Activated CD8-positive, alpha-beta T cell treated with anti-CD3 and anti-CD28 coated beads, Interleukin-2, amount 10 ng/mL, durations not matched to agents 7 days and 5 days (primary cell): ENCODE data around the gene ZNHIT1. TPM values are rescaled to one million over a fixed set of nuclear protein-coding genes. Genes with fewer than 3 reads are reported as not detected.
"Not testable (repeated sequence)": the region's sequence is repeated elsewhere in the genome, so short reads cannot be mapped to it uniquely, and the experiment has no call there.

Experiments
- ATAC-seq: fragments of 150-1000 bp; cut with Tn5 transposase; one replicate; pipeline ENCODE4 v1.10.0; 2021; ENCODE audit warnings: moderate library complexity
- CTCF ChIA-PET: fragments of 350-600 bp; sonication (Branson Sonifier 250); formaldehyde crosslinking; loops from one replicate; lab custom pipeline; 2021; ENCODE audit warnings: antibody characterized with exemption; lab: Charles Lee
- POLR2A ChIA-PET: fragments of 350-600 bp; sonication (Branson Sonifier 250); formaldehyde crosslinking; loops from one replicate; lab custom pipeline; 2021; ENCODE audit warnings: antibody characterized with exemption; lab: Charles Lee
- DNase-seq: peaks from one replicate; pipeline ENCODE4 v3.0.0-alpha.2; 2020
- H3K27ac Mint-ChIP-seq: one replicate; pipeline ENCODE4 v1.8.0; 2021; ENCODE audit warnings: mild to moderate bottlenecking, mixed read lengths
- H3K27me3 Mint-ChIP-seq: one replicate; pipeline ENCODE4 v1.8.0; 2021; ENCODE audit warnings: low read depth, mixed read lengths
- H3K36me3 Mint-ChIP-seq: one replicate; pipeline ENCODE4 v1.8.0; 2021; ENCODE audit warnings: low read depth, mixed read lengths
- H3K4me1 Mint-ChIP-seq: one replicate; pipeline ENCODE4 v1.8.0; 2021; ENCODE audit warnings: low read depth, mixed read lengths
- H3K4me3 Mint-ChIP-seq: one replicate; pipeline ENCODE4 v1.8.0; 2021; ENCODE audit warnings: mild to moderate bottlenecking, mixed read lengths
- H3K9me3 Mint-ChIP-seq: one replicate; pipeline ENCODE4 v1.8.0; 2022; ENCODE audit warnings: mixed read lengths; ENCODE audit not compliant: insufficient read depth
- total RNA-seq, 2 experiments: library from RNA; stranded (reverse); gene quantifications; one replicate each; pipeline ENCODE4 v1.2.3, GENCODE V29; 2021

The ZNHIT1 gene
- total RNA-seq, 2 experiments from 2014 or later: 56.1 to 58.4 TPM

DNA sequence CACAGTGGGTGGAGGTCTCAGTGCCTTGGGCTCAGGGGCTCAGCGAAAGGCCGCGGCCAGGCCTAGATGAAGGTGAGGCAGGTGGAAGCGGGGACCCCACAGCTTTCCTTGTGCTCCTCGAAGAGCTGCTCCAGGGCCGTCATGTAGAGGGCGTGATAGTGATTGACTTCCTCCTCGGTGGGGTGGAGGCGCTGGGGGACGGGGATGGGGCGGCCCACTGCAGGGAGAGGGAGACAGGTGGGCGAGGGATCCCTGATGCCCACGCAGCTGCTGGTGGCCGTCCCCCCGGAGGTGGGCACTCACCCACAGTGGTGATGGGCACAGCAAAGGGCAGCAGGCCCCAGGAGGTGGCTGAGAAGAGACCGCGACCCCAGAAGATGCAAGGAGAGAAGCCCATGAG is 22.1 kb upstream of the ZNHIT1 start:
- H3K9me3 Mint-ChIP-seq: no peaks in the 10 kb centered on the region
- no peak overlapping the region for H3K27ac Mint-ChIP-seq
- DNase-seq: no peak
- POLR2A ChIA-PET: no interaction called here
- peaks cover 14% of the 10 kb centered on the region for H3K27me3 Mint-ChIP-seq
- CTCF ChIA-PET: interaction anchor here (1.0 to 6.7 kb wide), 3 partner anchors 12 to 120 kb away, joined by 4 to 232 read pairs (median 5); no protein-coding TSS in a partner anchor
- no peaks in the 10 kb centered on the region for H3K36me3 Mint-ChIP-seq
- ATAC-seq: no peak
- peaks cover 9% of the 10 kb centered on the region for H3K4me1 Mint-ChIP-seq
- H3K4me3 Mint-ChIP-seq: no peak overlapping the region

DNA sequence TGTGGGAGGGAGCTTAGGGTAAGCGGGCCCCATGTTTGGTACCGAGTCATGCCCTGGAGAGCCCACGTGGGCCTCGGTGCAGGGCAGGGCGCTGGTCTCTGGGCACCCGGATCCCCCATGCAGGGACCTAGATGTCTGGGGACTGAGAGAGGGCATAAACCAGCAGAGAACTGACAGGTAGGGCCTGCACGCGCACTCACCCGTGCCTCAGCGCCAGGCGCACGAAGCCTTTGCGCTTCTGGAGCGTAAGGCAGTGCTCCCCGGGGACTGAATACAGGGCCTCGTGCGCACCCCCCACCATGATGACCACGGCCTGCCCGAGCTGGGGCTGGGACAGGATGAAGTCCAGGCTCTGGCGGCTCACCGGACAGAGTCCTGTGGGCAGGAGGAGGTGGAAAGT is 20.0 kb upstream of the ZNHIT1 start:
- ATAC-seq (no peak), DNase-seq (no peak)
- H3K27me3 Mint-ChIP-seq: peaks cover 26% of the 10 kb centered on the region
- no peak overlapping the region for H3K4me3 Mint-ChIP-seq
- POLR2A ChIA-PET: no interaction called here
- H3K27ac Mint-ChIP-seq: no peak overlapping the region
- H3K36me3 Mint-ChIP-seq: no peaks in the 10 kb centered on the region
- CTCF ChIA-PET: no interaction called here
- peaks cover 6% of the 10 kb centered on the region for H3K4me1 Mint-ChIP-seq
- no peaks in the 10 kb centered on the region for H3K9me3 Mint-ChIP-seq

- ATAC-seq: no peak
- no peaks in the 10 kb centered on the region for H3K36me3 Mint-ChIP-seq
- DNase-seq: no peak
- H3K27me3 Mint-ChIP-seq: peaks cover 28% of the 10 kb centered on the region
- CTCF ChIA-PET: no interaction called here
- no peaks in the 10 kb centered on the region for H3K9me3 Mint-ChIP-seq
- no peak overlapping the region for H3K27ac Mint-ChIP-seq
- peaks cover 6% of the 10 kb centered on the region for H3K4me1 Mint-ChIP-seq
- POLR2A ChIA-PET: no interaction called here
- H3K4me3 Mint-ChIP-seq: no peak overlapping the region
These were observed 19.5 kb upstream of the ZNHIT1 start for GRCh38 chr7:101198476-101198875.

GRCh38 chr7:101199522-101199921 is 18.4 kb upstream of the ZNHIT1 start:
- DNase-seq, H3K9me3 Mint-ChIP-seq, H3K36me3 Mint-ChIP-seq, H3K27ac Mint-ChIP-seq, H3K4me3 Mint-ChIP-seq, ATAC-seq, POLR2A ChIA-PET: not testable (repeated sequence)
- CTCF ChIA-PET: interaction anchor here (1.0 to 1.4 kb wide), 3 partner anchors 8 to 91 kb away, joined by 3 read pairs; no protein-coding TSS in a partner anchor
- Mint-ChIP-seq H3K27me3 (peaks cover 34% of the 10 kb centered on the region), H3K4me1 (peaks cover 10% of the 10 kb centered on the region)

- Mint-ChIP-seq H3K27ac (no peak overlapping the region), H3K9me3 (no peaks in the 10 kb centered on the region), H3K4me1 (peaks cover 10% of the 10 kb centered on the region), H3K36me3 (no peaks in the 10 kb centered on the region), H3K4me3 (no peak overlapping the region), H3K27me3 (peaks cover 32% of the 10 kb centered on the region)
- ATAC-seq: no peak
- no peak for DNase-seq
- CTCF ChIA-PET: interaction anchor here (0.9 to 1.4 kb wide), 5 partner anchors 8 to 90 kb away, joined by 3 to 5 read pairs (median 3); no protein-coding TSS in a partner anchor
- POLR2A ChIA-PET: no interaction called here
These were observed 17.5 kb upstream of the ZNHIT1 start for GRCh38 chr7:101200504-101200861.

- no peak within 1 kb of the TSS for H3K27ac Mint-ChIP-seq
- no peak for DNase-seq
- ATAC-seq: no peak
- peaks cover 32% of the 10 kb centered on the region for H3K27me3 Mint-ChIP-seq
- no peaks in the 10 kb centered on the region for H3K9me3 Mint-ChIP-seq
- no peaks in the 10 kb centered on the region for H3K36me3 Mint-ChIP-seq
- POLR2A ChIA-PET: no interaction called here
- CTCF ChIA-PET: interaction anchor here (0.9 to 1.4 kb wide), 4 partner anchors 8 to 89 kb away, joined by 3 to 5 read pairs (median 4); no protein-coding TSS in a partner anchor
- H3K4me3 Mint-ChIP-seq: no peak within 1 kb of the TSS
- H3K4me1 Mint-ChIP-seq: peaks cover 10% of the 10 kb centered on the region
These were observed 16.9 kb upstream of the ZNHIT1 start, which contains the start of gene MOGAT3 for GRCh38 chr7:101200862-101201599. TSS of gene MOGAT3 (minus strand) at chr7:101201036. CDS start at chr7:101200854, 182 bp downstream.

DNA sequence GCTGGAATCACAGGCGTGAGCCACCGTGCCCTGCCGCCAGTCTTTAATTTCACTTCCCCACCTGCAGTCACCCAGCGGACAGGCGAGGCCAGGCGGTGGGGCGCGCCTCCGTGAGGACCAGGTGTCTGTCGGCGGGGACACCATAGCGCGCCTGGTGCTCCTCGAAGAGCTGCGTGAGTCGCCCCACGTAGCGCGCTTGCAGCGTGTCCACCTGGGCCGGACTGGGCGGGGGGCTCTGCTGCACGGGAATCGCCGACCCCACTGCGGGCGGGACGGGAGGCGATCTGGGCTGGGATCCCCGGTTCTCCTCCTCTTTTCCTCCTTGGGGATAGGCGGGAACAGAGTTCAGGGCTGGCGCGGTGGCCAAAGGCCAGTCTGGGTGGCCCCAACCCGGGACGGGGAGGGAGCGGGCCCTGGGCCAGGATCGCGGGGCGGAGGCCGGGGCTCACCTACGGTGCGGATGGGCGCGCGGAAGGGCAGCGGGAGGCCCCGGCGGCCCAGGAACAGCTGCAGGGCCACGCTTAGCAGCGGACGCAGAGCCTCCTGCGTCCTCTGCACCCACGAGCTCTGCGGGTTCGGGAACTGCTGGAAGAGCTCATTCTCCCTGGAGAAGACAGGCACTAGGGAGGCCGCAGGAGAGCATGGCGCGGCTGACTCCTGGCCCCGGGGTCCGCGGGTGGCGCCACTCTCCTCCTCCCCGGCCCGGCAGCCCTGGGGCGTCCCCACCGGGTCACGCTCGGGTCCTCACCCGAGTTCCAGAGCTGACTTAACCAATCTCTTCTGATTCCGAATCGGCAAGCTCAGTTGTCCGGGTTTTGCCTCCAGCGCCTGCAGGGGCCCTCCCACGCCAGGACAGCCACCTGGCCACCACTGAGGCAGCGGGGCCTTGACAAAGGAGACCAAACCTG is 16.0 kb upstream of the ZNHIT1 start:
- CTCF ChIA-PET: interaction anchor here (0.6 to 3.4 kb wide), 4 partner anchors 10 to 90 kb away, joined by 3 to 21 read pairs (median 6); partner anchors contain the start of genes PLOD3 and ZNHIT1
- H3K36me3 Mint-ChIP-seq: no peaks in the 10 kb centered on the region
- no peaks in the 10 kb centered on the region for H3K9me3 Mint-ChIP-seq
- DNase-seq: no peak
- POLR2A ChIA-PET: interaction anchor here (1.5 kb wide), 1 partner anchor 16 kb away, joined by 3 read pairs; the partner anchor contains the start of gene ZNHIT1
- H3K27me3 Mint-ChIP-seq: peaks cover 32% of the 10 kb centered on the region
- H3K4me3 Mint-ChIP-seq: no peak overlapping the region
- peak; percentile 35 for ATAC-seq
- peaks cover 10% of the 10 kb centered on the region for H3K4me1 Mint-ChIP-seq
- no peak overlapping the region for H3K27ac Mint-ChIP-seq

DNA sequence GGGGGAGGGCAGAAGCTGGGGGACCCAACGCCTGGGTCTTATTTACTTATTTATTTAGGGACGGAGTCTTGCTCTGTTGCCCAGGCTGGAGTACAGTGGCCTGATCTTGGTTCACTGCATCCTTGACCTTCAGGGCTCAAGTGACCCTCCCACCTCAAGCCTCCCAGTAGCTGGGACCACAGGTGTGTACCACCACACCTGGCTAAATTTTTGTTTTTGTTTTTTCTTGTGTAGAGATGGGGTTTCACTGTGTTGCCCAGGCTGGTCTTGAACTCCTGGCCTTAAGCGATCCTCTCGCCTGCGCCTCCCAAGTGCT is 15.4 kb upstream of the ZNHIT1 start:
- POLR2A ChIA-PET: interaction anchor here (1.5 kb wide), 1 partner anchor 15 kb away, joined by 3 read pairs; the partner anchor contains the start of gene ZNHIT1
- Mint-ChIP-seq H3K9me3 (no peaks in the 10 kb centered on the region), H3K4me1 (peaks cover 10% of the 10 kb centered on the region), H3K27ac (no peak overlapping the region), H3K4me3 (no peak overlapping the region), H3K36me3 (no peaks in the 10 kb centered on the region), H3K27me3 (peaks cover 32% of the 10 kb centered on the region)
- CTCF ChIA-PET: interaction anchor here (0.6 to 3.4 kb wide), 4 partner anchors 11 to 89 kb away, joined by 3 to 21 read pairs (median 6); partner anchors contain the start of genes PLOD3 and ZNHIT1
- ATAC-seq (no peak), DNase-seq (no peak)

DNA sequence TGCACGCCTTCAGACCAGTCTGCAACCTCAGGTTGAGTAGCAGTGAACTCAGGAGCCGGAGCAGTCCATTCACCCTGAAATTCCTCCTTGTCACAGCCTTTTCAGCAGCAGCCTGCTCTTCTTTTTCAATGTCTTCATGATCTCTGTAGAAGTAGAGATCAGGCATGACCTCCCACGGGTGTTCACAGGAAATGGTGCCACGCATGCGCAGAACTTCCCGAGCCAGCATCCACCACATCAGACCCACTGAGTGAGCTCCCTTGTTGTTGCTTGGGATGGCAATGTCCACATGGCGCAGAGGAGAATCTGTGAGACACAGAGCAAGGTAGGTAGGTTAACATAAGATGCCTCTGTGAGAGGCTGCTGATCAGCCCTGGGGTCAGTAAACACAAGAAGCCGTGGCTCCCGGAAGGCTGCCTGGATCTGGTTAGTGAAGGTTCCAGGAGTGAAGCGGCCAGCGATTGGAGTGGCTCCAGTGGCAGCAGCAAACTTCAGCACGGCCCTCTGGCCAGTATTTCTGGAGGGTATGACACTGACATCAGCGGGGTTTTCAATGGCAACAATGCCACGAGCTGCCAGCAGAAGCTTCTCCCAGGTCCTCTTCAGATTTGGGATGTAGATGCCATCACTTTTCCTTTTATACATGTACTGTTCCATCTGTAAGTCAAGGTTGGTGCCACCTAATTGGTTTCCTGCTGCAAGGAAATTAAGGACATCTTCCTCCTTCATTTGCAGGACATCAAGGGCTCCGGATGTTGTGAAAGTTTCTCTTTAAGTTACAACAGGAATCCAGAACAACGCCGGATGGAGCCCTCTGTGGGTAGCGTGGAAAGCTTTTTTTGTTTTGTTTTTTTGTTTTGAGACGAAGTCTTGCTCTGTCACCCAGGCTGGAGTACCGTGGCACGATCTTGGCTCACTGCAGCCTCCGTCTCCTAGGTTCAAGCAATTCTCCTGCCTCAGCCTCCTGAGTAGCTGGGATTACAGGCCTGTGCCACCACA is 13.9 kb upstream of the ZNHIT1 start:
- Mint-ChIP-seq H3K4me1 (peaks cover 10% of the 10 kb centered on the region), H3K27ac (peak overlapping the region; percentile 75), H3K4me3 (peak overlapping the region; percentile 16), H3K27me3 (peaks cover 32% of the 10 kb centered on the region)
- ATAC-seq, H3K9me3 Mint-ChIP-seq, DNase-seq, H3K36me3 Mint-ChIP-seq: not testable (repeated sequence)
- POLR2A ChIA-PET: interaction anchor here (0.7 to 1.5 kb wide), 2 partner anchors 14 kb away, joined by 3 read pairs; partner anchors contain the start of gene ZNHIT1
- CTCF ChIA-PET: interaction anchor here (0.7 to 3.4 kb wide), 4 partner anchors 12 to 78 kb away, joined by 3 to 21 read pairs (median 4); no protein-coding TSS in a partner anchor

GRCh38 chr7:101205901-101206664 is 11.9 kb upstream of the ZNHIT1 start:
- Mint-ChIP-seq H3K27me3 (peaks cover 19% of the 10 kb centered on the region), H3K4me3 (no peak overlapping the region), H3K4me1 (peaks cover 5% of the 10 kb centered on the region), H3K36me3 (peaks cover 8% of the 10 kb centered on the region), H3K9me3 (no peaks in the 10 kb centered on the region), H3K27ac (no peak overlapping the region)
- ATAC-seq (no peak), DNase-seq (no peak)
- ChIA-PET POLR2A (no interaction called here), CTCF (interaction anchor here (0.9 to 2.1 kb wide), 3 partner anchors 11 to 77 kb away, joined by 3 to 5 read pairs (median 4); partner anchors contain the start of genes PLOD3 and ZNHIT1)
